ENCODE data around the gene DYNLL2.
"Not testable (repeated sequence)": the region's sequence is repeated elsewhere in the genome, so short reads cannot be mapped to it uniquely, and the experiment has no call there.

Gene DYNLL2

DNA sequence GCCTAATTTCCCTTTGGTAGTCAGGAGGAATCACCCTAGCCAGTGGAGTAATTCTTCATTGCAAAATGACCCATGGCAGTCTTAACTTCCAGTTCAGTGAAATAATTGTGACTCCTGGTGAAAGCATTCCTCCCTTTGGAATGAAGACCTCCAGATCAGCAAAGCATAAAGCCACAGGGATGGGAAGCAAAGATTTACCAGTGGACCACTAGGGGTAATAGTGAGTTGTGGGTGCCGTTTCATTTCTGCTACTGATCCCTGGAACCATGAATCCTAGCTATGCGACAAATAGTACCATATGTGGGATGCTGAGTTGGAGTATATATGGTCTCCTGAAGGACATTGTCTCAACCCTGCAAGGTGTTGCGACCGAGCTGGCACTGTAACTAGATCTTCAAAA is 13.7 kb downstream of the DYNLL2 start:
- Histone ChIP-seq H3K4me3 (ENCODE audit: low read length) (no peak overlapping the region), H3K79me2 (ENCODE audit: low read length) (no peaks in the 10 kb centered on the region), H3K36me3 (replicated peaks; ENCODE audit: insufficient read depth, low read length) (no peaks in the 10 kb centered on the region), H3K9me3 (replicated peaks; ENCODE audit: insufficient read depth, low read length) (no peaks in the 10 kb centered on the region), H3K4me2 (ENCODE audit: low read depth, low read length) (no peak overlapping the region), H3K27me3 (replicated peaks; ENCODE audit: insufficient read depth, low read length) (no peaks in the 10 kb centered on the region), H3K9me2 (replicated peaks; ENCODE audit: insufficient read depth, low read length) (no peaks in the 10 kb centered on the region), H3K4me1 (ENCODE audit: low read length) (no peaks in the 10 kb centered on the region), H4K20me1 (ENCODE audit: insufficient read depth, low read length) (no peaks in the 10 kb centered on the region), H3K9ac (ENCODE audit: low read length) (no peak overlapping the region), H3F3A (ENCODE audit: insufficient read depth, low read length) (no peaks in the 10 kb centered on the region), H3K27ac (ENCODE audit: low read length) (no peak overlapping the region), H2AFZ (ENCODE audit: low read length) (no peak overlapping the region)
- no peak for DNase-seq
- TF ChIP-seq, protein P1, sequence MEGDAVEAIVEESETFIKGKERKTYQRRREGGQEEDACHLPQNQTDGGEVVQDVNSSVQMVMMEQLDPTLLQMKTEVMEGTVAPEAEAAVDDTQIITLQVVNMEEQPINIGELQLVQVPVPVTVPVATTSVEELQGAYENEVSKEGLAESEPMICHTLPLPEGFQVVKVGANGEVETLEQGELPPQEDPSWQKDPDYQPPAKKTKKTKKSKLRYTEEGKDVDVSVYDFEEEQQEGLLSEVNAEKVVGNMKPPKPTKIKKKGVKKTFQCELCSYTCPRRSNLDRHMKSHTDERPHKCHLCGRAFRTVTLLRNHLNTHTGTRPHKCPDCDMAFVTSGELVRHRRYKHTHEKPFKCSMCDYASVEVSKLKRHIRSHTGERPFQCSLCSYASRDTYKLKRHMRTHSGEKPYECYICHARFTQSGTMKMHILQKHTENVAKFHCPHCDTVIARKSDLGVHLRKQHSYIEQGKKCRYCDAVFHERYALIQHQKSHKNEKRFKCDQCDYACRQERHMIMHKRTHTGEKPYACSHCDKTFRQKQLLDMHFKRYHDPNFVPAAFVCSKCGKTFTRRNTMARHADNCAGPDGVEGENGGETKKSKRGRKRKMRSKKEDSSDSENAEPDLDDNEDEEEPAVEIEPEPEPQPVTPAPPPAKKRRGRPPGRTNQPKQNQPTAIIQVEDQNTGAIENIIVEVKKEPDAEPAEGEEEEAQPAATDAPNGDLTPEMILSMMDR (IDR thresholded peaks at IDR 0.05; ENCODE audit: low read length): peak; percentile 5; the same call in 1 of the 2 replicates
- TF ChIP-seq EZH2phosphoT487 (IDR thresholded peaks at IDR 0.05; ENCODE audit: low read length): no peak
- TF ChIP-seq EZH2 (optimal IDR thresholded peaks at IDR 0.05; ENCODE audit: low read depth, low read length): no peak

DNA sequence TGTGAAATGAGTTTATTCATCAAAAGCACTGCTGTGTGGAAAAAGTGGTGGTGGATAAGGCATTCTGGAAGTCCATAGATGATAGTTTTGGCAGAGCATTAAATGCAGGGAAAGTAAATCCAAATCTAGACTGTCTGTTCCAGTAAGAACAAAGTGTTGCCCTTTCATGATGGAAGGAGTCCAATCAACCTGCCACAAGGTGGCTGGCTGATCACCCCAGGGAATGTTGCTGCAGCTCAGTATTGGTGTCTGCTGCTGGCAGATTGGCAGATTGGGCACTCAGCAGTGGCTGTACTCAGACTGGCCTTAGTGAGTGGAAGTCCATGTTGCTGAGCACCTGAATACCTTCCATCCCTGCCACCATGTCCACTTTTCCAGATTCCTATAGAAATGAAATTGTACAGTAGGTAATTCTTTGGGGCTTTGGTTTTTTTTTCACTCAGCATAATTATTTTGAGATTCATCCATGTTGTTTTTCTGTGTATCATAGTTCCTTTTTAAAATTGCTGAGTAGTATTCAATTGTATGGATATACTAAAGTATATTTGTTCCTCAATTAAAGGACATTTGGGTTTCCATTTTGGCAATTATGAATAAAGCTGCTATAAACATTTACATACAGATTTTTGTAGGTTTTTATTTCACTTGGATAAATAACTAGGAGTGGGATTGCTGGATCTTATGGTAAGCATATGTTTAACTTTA is 14.3 kb downstream of the DYNLL2 start:
- Histone ChIP-seq H3K9me3 (replicated peaks; ENCODE audit: insufficient read depth, low read length) (no peaks in the 10 kb centered on the region), H3K9me2 (replicated peaks; ENCODE audit: insufficient read depth, low read length) (no peaks in the 10 kb centered on the region), H4K20me1 (ENCODE audit: insufficient read depth, low read length) (no peaks in the 10 kb centered on the region), H3K79me2 (ENCODE audit: low read length) (no peaks in the 10 kb centered on the region), H3K4me2 (ENCODE audit: low read depth, low read length) (no peak overlapping the region), H3F3A (ENCODE audit: insufficient read depth, low read length) (no peaks in the 10 kb centered on the region), H3K4me1 (ENCODE audit: low read length) (no peaks in the 10 kb centered on the region), H3K4me3 (ENCODE audit: low read length) (no peak overlapping the region), H2AFZ (ENCODE audit: low read length) (no peak overlapping the region), H3K36me3 (replicated peaks; ENCODE audit: insufficient read depth, low read length) (no peaks in the 10 kb centered on the region), H3K27me3 (replicated peaks; ENCODE audit: insufficient read depth, low read length) (no peaks in the 10 kb centered on the region), H3K27ac (ENCODE audit: low read length) (no peak overlapping the region), H3K9ac (ENCODE audit: low read length) (no peak overlapping the region)
- no peak for DNase-seq
- no peak for TF ChIP-seq EZH2phosphoT487 (IDR thresholded peaks at IDR 0.05; ENCODE audit: low read length)
- no peak for TF ChIP-seq EZH2 (optimal IDR thresholded peaks at IDR 0.05; ENCODE audit: low read depth, low read length)
- TF ChIP-seq, protein P1 (IDR thresholded peaks at IDR 0.05; ENCODE audit: low read length): no peak

DNA sequence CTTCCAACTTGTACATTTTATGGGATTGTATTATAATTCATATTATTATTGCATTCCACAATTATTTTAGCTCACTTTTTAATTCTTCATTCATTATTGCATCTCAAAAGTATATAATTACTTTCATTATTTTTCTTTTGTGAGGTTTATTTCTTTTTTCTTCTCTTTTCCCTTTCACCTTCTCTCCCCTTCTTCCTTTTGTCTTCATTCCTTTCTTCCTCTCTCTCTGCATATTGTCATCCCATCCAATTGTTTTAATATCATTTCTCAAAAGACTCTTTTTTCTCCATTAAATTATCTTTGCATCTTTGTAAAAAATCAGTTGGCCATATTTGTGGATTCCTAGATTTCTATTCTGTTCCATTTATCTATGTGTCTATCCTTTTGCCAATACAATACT is 17.3 kb downstream of the DYNLL2 start:
- no peak for DNase-seq
- H3K27me3 ChIP-seq (replicated peaks; ENCODE audit: insufficient read depth, low read length): no peaks in the 10 kb centered on the region
- no peaks in the 10 kb centered on the region for H4K20me1 ChIP-seq (ENCODE audit: insufficient read depth, low read length)
- H3K4me2 ChIP-seq (ENCODE audit: low read depth, low read length): no peak overlapping the region
- no peaks in the 10 kb centered on the region for H3K36me3 ChIP-seq (replicated peaks; ENCODE audit: insufficient read depth, low read length)
- H2AFZ ChIP-seq (ENCODE audit: low read length): no peak overlapping the region
- H3K79me2 ChIP-seq (ENCODE audit: low read length): no peaks in the 10 kb centered on the region
- H3K4me3 ChIP-seq (ENCODE audit: low read length): no peak overlapping the region
- H3F3A ChIP-seq (ENCODE audit: insufficient read depth, low read length): no peaks in the 10 kb centered on the region
- no peaks in the 10 kb centered on the region for H3K9me3 ChIP-seq (replicated peaks; ENCODE audit: insufficient read depth, low read length)
- no peaks in the 10 kb centered on the region for H3K9me2 ChIP-seq (replicated peaks; ENCODE audit: insufficient read depth, low read length)
- no peaks in the 10 kb centered on the region for H3K4me1 ChIP-seq (ENCODE audit: low read length)
- H3K27ac ChIP-seq (ENCODE audit: low read length): no peak overlapping the region
- no peak overlapping the region for H3K9ac ChIP-seq (ENCODE audit: low read length)
- TF ChIP-seq, protein P1 (IDR thresholded peaks at IDR 0.05; ENCODE audit: low read length): no peak
- TF ChIP-seq EZH2 (optimal IDR thresholded peaks at IDR 0.05; ENCODE audit: low read depth, low read length) (no peak), EZH2phosphoT487 (IDR thresholded peaks at IDR 0.05; ENCODE audit: low read length) (no peak)

DNA sequence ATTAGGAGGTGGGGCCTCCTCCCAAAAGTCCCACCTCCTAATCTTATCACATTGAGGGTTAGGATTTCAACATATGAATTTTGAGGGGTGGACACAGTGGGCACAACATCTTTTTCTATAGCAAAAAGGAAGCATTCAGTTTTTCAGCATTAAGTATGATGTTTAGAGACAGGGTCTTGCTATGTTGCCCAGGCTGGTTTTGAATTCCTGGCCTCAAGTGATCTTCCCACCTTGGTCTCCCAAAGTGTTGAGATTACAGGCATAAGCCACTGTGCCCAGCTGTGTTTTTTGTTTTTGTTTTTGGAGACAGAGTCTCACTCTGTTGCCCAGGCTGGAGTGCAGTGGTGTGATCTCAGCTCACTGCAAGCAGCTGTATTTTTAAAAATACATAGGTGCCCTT is 18.7 kb downstream of the DYNLL2 start:
- H3K27ac ChIP-seq (ENCODE audit: low read length); H3K27me3 ChIP-seq (replicated peaks; ENCODE audit: insufficient read depth, low read length); H3K4me3 ChIP-seq (ENCODE audit: low read length); H3F3A ChIP-seq (ENCODE audit: insufficient read depth, low read length); H3K4me1 ChIP-seq (ENCODE audit: low read length); DNase-seq; H4K20me1 ChIP-seq (ENCODE audit: insufficient read depth, low read length); H2AFZ ChIP-seq (ENCODE audit: low read length); H3K36me3 ChIP-seq (replicated peaks; ENCODE audit: insufficient read depth, low read length); H3K79me2 ChIP-seq (ENCODE audit: low read length); H3K9ac ChIP-seq (ENCODE audit: low read length); H3K9me2 ChIP-seq (replicated peaks; ENCODE audit: insufficient read depth, low read length); H3K4me2 ChIP-seq (ENCODE audit: low read depth, low read length); H3K9me3 ChIP-seq (replicated peaks; ENCODE audit: insufficient read depth, low read length): not testable (repeated sequence)

All from MM.1S (cell line).